CMK (cell line): ENCODE measurements around the gene PIP4K2A.

ENCODE experiments used
- DNase-seq: peaks from one replicate; pipeline ENCODE4 v3.0.0-alpha.2; 2010; ENCODE audit warnings: low read depth

The PIP4K2A gene

DNA sequence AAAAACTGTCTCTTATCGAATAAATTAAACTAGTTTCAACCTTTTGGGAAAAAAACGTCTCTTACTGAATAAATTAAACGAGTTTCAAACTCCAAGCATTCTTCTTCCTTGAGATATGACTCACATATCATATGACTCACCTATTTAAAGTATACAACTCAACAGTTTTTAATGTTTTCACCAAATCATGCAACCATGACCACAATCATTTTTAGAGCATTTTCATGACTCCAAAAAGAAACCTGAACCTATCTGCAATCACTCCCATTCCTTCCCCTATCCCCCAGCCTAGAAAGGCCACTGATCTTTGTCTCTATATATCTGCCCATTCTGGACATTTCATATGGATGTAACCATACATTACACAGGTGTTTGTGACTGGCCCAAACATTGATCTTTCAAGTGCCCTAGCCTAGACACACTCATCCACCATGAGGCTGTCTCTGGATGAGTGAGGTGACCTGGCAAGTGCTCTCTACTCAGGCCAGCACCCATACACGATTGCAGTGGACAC is 115.3 kb downstream of the PIP4K2A start:
- no peak for DNase-seq

DNA sequence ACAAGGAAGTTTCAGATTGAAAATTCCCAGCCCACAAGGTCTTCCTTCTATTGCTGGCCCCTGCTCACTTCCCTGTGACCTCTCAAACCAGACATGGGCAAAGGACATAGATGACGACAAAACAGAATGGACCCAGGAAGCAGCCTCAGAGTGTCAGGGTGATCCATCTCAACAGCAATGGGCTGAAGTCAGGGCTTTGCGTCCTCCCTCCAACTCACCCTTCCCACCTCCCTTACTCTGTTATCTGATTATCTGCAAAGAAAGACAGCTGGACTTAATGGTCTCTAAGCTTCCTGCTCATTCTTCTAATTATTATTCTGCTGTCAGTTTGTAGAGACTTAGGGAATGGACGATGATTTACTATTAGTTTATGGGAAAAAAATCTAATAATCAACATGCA is 115.9 kb downstream of the PIP4K2A start:
- DNase-seq = no peak

DNA sequence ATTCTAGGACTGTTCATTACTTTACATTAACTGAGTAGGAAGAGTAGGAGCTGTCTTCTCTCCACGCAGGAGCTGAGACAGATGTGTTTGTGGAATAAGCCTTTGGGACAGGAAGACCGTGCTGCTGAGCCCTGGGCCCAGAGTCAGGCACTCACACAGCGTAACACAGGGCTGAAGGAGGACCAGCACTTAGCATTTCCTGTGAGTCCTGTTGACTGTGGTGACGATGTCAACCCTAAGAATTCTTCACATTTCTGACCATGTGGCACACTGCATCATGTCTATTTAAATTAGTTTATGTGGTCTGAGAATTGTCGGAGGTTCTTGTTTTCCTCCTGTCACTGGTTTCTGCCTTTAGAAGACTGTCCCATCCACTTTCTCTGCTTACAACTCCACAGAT is 117.2 kb downstream of the PIP4K2A start:
- DNase-seq = no peak

DNA sequence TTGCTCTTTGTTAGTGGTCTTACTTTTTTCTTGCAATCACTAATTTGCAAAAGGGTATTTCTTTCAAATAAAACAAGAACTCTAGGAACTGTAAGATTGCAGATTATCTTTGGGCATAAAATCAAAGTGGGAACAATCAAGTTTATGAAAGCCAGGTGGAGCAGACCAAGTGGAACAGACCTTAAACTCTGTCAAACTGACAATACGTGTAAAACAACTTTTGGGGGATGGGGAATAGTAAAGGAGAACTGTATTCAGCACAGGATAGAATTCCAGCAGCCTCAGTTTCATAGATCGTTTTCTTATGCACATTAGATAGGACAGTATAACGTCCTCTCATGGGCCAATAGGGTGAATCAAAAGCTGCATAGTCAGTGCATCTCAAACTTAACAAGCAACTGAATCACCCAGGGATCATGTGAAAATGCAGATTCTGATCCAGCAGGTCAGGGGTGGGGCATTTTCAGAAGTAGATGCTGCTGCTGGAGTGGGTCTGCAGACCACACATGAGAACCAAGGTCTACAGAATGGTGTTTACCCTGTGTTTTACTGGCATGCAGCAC is 120.7 kb downstream of the PIP4K2A start:
- DNase-seq = no peak

DNA sequence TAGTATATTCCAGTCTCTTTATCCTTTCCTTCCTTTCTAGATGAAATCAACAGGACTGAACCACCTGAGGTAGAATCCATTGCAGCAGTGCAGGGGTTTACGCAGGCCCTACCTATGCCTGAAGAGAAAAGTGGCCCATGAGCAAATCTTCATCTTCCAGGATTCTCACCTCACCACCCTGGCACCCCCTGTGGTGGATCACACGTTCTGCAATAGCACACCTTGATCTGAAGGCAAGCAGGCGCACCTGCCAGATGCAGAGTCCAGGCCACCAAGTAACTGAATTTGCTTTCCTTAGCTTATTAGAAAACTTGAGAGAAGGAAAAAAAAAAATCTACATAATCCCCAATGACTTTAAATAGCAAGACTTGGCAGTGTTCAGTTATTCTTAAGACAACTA is 121.4 kb downstream of the PIP4K2A start:
- DNase-seq = no peak

DNA sequence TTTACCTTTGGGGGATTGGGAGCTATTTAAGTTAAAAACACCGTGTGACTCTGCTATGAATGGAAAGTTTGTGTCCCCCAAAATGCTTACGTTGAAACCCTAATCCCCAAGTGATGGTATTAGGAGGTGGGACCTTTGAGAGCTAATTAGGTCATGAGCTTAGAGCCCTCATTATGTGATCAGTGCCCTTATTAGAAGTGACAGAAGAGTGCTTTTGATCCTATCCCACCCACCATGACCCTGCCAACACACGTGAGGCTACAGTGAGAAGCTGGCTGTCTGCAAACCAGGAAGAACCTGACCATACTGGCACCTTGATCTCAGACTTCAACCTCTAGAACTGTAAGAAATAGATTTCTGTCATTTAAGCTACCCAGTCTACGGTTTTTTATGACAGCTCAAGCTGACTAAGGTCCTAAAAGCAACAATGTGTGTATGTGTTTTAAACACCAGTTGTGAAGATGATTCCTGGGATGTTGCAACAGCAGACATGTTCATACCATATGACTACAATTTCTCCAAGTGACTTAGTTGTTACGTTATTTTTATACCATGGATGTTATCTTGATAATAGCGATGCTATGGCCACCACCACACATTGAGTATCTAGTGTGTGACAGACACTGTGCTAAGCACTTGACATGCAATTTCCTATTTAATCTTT is 124.4 kb downstream of the PIP4K2A start:
- no peak for DNase-seq

DNA sequence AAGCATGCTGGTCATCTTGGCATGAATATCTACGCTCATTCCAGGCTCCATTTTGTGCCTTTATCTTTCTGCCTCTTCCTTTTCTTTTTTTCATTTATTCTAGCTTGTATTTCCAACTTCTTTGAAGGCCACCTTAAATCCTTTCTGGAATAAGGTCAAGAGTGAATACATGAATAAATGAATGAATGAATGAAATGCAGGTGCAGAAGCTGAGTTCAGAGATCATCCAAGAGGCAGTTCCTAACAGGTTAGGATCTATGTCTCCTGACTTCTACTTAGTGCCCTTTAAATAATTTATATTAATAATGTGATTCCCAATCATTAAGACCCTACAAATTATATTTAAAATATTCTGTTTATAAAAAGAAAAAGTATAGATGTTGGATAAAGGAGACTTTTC is 125.9 kb downstream of the PIP4K2A start:
- DNase-seq = no peak

DNA sequence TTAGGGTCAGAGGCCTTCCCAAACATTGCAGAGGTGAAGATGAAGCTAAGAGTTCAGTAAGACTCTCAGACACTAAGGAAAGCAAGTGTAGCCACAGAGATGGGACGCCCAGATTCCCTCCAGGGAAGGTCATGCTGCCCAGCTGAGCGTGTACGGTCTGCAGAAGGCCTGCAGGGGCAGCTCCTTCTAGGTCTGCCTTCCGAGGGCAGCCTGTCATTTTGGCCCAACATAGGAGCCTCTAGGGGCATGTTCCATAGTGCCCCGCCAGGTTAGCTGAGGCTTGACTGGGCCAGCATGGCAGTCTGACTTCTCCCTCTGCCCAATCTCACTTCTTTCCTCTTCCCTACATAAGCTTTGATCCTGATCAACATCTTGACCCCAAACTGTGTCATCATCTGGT is 130.7 kb downstream of the PIP4K2A start:
- DNase-seq = no peak

DNA sequence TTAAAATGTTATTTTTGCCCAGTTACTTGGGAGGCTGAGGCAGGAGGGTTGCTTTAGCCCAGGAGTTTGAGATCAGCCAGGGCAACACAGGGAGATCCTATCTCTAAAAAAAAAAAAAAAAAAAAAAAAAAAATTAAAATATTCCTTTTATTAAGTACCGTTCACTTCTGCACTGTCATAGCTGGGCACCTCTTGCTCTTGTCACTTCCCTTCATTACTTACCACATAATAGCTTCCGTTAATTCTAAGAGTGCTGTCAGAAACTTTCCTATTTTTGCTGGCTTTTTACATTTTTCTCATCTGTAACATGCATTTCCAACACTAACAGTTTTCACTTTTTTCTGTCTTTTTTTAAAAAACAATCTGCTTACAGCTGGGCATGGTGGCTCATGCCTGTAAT is 132.9 kb downstream of the PIP4K2A start:
- no peak for DNase-seq

DNA sequence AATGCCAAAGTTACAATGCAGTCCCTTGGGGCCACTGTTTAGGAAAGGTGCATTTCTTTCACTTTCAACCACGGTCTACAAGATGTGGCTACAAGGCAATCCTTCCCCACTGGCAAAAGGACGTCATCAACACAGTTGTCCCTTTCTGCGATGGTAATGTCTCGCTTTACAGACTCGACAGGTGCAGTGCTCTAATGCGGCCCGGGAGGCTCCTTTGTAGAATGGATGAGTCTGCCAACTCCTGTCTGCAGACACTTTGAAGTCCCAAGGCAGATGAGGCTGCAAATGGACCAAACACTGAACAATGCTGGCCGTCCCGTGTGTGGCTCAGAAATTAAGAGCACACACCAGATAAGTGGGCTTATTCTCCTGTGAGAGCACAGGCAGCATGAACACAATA is 133.7 kb downstream of the PIP4K2A start:
- DNase-seq = no peak

DNA sequence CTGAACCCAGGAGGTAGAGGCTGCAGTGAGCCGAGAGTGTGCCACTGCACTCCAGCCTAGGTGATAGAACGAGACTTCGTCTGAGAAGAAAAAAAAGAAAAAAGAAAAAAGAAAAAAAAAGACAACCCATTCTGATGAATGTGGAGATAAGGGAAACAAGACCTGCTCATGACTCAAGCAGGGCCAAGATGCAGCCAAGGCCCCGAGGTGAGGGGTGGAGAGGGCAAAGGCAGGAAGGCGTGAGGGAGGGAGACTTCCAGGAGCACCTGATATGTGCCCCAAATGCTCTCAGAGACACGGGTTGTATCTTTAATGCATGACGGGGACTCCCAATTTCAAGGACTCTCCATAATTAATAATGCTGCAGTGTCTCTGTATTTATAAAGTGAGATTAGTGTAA is 134.6 kb downstream of the PIP4K2A start:
- no peak for DNase-seq

DNA sequence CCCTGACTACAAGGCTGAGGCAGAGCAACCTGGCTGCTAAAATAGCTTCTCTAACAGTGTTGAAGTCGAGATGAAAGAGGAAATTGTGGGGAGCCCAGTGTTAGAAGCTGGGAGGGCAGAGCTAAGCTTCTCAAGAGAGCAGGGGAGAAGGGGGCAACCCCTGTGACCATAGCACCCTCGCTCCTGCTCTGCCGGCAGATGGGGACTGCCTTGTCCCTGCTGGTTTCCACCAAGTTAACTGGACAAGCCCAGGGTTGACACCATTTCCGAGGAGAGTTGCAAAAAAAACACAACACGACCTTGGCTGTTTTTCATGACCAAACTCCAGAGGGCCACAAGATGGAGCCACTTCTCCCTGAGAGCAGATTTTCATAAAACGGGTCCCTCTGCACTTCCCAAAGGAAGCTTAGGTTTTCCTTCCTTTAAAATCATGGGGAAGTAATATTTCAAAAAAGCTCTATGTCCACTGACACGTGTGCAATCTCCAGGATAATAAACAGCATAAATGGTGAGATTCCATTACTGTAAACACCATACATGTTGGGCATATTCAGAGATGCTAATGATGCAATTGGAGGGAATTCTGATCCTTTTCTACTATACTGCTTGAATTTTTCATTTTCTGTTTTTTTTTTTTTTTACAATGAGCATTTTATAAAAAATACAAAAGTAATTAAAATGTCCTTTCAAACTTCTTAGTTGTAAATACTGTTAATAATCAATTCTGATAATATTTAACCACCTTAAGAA is 140.4 kb downstream of the PIP4K2A start:
- no peak for DNase-seq

DNA sequence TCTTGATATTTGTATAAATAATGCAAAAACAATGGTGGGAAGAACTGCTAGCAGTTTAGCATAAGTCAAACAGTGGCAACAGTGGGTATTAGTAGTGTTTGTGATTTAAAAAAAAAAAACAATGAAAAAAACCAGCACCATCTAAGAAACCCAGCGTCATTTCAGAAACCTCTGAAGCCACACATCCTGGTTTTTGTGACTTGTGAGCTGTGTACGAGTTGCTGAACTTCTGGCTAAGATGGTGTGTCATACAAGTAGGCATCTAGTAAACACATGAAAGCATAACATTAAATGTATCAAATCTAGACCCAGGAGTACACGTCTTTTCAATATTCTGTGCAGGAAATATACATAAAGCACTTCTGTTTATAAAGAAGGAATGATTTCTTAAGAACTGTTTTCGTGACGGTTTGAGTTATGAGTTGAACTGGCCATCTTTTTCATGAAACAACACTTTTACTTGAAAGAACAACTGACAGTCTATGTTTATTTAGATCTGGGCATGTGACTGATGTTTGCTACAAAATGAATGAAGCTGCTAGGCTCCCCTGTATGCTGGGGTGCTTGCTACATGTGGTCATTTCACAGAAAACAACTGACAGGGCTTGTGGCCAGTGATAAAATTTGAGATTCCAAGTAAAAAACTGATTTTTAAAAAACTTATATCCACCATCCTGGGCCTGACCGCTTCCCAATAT is 143.5 kb downstream of the PIP4K2A start:
- no peak for DNase-seq

DNA sequence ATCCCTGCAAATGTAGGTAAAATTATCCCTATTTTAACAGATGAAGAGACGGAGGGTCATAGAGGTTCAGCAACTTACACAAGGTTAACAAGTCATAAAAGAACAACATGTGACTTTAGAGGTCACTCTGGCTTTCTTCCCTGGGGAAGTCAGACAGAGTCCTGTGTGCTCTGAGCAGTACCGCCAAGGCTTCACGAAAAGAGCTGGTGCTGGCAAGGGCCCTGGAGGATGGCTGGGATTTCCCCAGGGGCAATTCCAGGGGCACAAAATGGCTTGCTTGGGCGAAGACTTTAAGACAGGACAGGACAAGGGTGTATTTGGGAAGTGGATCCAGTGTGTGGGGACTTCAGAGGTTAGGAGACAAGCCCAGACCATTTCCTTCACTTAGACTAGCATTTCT is 144.1 kb downstream of the PIP4K2A start:
- DNase-seq = no peak

DNA sequence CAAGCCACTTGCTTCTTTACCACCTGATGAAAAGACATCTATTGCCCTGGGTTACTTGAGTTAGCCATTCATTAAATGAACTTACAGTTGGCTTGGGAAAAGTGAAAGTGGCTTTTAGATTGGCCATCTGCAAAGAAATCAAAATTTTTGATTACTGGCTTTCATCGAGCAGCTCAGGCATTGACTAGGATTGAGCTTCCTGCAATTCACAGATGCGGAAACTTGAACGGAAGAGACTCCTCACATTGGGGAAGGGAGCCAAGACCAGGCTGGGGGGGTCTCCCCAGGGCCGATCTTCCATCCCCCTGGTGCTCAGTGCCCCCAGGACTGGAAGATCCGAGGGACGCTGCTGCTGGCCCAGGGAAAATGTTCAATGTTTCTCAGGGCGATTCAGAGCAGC is 145.4 kb downstream of the PIP4K2A start:
- DNase-seq = no peak

DNA sequence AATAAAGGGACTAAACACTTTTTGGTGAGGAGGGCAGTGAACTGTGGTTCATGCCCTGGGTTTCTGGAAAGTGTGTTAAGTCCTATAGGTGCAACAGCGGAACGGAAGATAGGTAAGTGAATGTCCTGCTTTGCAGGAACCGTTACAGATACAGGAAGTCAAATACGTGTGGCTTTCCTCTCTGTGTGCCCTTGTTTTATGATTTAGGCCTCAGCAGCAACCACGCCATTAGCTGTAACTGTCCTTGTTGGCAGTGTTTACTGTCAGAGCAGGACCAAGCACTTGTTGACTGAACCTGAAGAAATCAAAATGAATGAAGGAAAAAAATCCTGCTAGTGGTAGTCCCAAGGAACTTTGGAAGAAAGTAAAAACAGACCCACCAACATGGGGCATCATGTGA is 150.3 kb downstream of the PIP4K2A start:
- no peak for DNase-seq

DNA sequence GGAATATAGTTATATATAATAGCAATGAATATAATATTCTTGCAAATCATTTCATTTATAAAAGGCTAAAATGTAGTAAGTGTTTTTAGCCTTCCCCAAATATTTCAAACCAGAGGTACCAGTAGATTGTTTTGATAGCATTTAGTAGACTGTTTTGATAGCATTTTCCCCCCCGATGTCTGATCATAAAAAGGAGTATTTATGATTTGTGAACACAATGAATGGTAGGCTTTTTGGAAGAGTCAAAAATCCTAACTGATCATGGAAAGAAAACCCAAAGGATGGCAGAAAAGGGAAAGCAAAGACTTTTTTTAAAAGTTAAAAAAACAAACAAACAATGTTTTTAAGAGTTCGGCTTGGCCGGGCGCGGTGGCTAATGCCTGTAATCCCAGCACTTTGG is 152.5 kb downstream of the PIP4K2A start:
- DNase-seq = no peak

DNA sequence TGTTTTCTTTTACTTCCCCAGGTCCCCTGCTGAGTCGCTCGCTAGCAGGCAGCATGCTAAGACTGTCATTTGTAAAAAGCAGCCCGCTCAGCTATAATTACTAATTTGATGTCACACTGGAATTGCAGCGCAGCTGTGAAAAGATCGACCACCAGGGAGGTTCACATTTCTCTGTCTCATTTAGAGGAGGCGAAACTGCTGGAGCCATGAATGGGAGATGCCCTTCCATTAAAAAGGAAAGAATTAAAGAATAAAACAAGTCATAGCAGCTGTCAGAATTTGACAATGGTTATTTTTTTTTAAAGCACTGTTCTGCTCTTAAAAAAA is 153.5 kb downstream of the PIP4K2A start:
- DNase-seq = no peak

DNA sequence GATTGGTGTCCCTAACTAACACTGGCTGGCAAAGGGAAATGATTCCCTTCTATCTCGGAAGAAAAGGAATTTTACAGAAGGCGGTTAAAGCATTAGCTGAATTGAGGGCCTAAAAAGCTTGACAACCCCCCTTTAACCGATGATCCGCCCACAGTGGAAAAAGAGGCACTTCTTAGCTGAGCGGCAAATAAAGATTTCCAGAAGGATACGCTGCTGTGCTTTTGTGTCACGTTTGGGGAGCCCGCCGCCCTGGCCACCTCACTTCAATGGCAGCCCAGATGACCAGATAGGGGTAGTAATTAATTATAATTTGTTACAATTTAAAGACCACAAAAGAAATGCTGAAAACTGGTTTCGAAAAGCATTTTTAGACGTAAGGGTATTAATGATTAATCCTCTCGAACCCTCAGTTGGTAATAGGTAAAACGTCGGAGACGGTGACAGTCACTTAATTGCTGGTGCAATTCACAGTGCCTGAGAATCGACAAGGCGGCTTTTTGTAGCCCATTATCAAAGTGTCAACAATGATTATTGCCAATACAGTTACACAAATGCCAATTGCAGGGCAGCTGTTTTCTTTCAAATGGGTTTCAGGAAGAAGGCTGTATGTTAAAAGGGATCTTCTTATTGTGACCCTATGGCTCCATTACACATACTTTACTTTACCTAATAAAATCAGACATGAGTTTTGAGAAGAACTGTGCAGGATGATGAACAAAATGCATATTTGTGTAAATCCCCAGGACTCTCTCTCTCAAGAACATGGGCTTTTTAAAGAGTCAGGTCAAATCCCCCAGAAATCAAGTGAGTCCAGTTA is 154.1 kb downstream of the PIP4K2A start:
- no peak for DNase-seq

DNA sequence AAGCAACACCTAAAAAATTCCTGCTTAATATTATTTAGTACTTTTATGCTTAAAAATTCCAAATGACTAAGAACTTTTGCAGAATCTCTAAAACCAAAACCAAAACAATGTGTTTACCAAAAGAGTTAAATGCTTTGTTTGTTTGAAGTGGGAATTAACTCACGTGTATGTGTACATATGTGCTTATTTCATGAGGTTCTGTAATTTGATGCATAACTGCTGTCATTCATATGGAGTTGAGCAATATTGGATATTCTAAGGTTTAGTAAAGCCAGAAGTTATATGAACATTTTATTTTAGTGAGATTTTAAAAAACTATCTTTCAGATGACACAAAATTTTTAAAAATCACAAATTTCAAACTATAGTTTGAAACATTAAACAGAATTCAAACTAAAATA is 157.1 kb downstream of the PIP4K2A start:
- DNase-seq = no peak

DNA sequence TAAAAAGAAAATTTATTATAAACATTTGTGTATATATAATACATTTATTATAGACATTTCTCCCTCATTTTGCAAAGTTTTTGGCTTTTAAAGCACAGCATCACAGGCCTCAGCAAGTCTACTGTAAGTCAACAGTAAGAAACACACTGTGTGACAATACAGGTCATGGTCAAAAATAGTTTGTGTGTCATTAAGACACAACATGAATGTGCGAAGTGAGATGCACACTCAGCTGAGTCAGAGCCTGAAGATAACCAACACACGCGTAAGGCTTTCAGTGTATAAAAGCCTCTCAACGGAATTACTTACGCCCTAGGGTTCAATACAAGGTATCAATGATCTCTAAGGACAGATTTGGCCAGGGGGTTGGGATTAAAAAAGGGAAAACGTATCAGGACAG is 157.6 kb downstream of the PIP4K2A start:
- no peak for DNase-seq
